ENCODE results near the gene PCTP.

Gene PCTP

GRCh38 chr17:55811536-55811935 is 60.7 kb downstream of the PCTP start:
- no peak for DNase-seq

GRCh38 chr17:55812323-55812722 is 61.5 kb downstream of the PCTP start:
- no peak for DNase-seq

- DNase-seq = no peak
These were observed 63.1 kb downstream of the PCTP start for GRCh38 chr17:55813944-55814343.

- DNase-seq = no peak
These were observed 63.5 kb downstream of the PCTP start for GRCh38 chr17:55814377-55814776.

GRCh38 chr17:55816532-55817396 is 65.9 kb downstream of the PCTP start:
- no peak for DNase-seq

- no peak for DNase-seq
These were observed 66.5 kb downstream of the PCTP start for GRCh38 chr17:55817397-55817709.

- DNase-seq = no peak
These were observed 67.2 kb downstream of the PCTP start for GRCh38 chr17:55818026-55818425.

GRCh38 chr17:55818451-55819375 is 67.9 kb downstream of the PCTP start:
- no peak for DNase-seq

- DNase-seq = no peak
These were observed 69.8 kb downstream of the PCTP start for GRCh38 chr17:55820675-55821074.

- no peak for DNase-seq
These were observed 71.2 kb downstream of the PCTP start for GRCh38 chr17:55822028-55822427.

GRCh38 chr17:55825213-55825612 is 74.4 kb downstream of the PCTP start:
- DNase-seq = no peak
